ENCODE data around the gene PC. TPM values are rescaled to one million over a fixed set of nuclear protein-coding genes. Genes with fewer than 3 reads are reported as not detected.

Gene PC
- total RNA-seq, 4 donors from 2014 or later: 13.1 to 67.6 (median 32.1) TPM

- Histone ChIP-seq H3K36me3 (no peaks in the 10 kb centered on the region), H3K9me3 (no peaks in the 10 kb centered on the region), H3K27me3 (no peaks in the 10 kb centered on the region), H3K4me1 (no peaks in the 10 kb centered on the region), H3K4me3 (no peak overlapping the region), H3K27ac (no peak overlapping the region)
- intact Hi-C loops (cut with DNase I; ENCODE audit: low total_unique reads) (no loop called here), in situ Hi-C loops (cut with MboI; ENCODE audit: low sequenced_read_pairs in 4 of 4) (no loop called here)
- ATAC-seq (no peak), DNase-seq (no peak)
- no peak for TF ChIP-seq CTCF (IDR thresholded peaks at IDR 0.05 in 4 of 5, conservative IDR thresholded peaks at IDR 0.05 in 1 of 5)
- TF ChIP-seq POLR2A (IDR thresholded peaks at IDR 0.05): no peak
Measured at GRCh38 chr11:66862559-66863037, 95.6 kb downstream of the PC start.

GRCh38 chr11:66861774-66862558, 96.2 kb downstream of the PC start:
- no peak overlapping the region for H3K27ac ChIP-seq
- no peak overlapping the region for H3K4me3 ChIP-seq
- intact Hi-C loops (cut with DNase I; ENCODE audit: low total_unique reads) (no loop called here), in situ Hi-C loops (cut with MboI; ENCODE audit: low sequenced_read_pairs in 4 of 4) (no loop called here)
- no peak for DNase-seq
- H3K27me3 ChIP-seq: no peaks in the 10 kb centered on the region
- TF ChIP-seq CTCF (IDR thresholded peaks at IDR 0.05 in 4 of 5, conservative IDR thresholded peaks at IDR 0.05 in 1 of 5): no peak
- TF ChIP-seq POLR2A (IDR thresholded peaks at IDR 0.05): no peak
- no peaks in the 10 kb centered on the region for H3K36me3 ChIP-seq
- no peaks in the 10 kb centered on the region for H3K4me1 ChIP-seq
- ATAC-seq: no peak
- H3K9me3 ChIP-seq: no peaks in the 10 kb centered on the region

GRCh38 chr11:66861038-66861773, 97.0 kb downstream of the PC start:
- ATAC-seq: no peak
- in situ Hi-C loops (cut with MboI; ENCODE audit: low sequenced_read_pairs in 4 of 4): no loop called here
- H3K36me3 ChIP-seq: no peaks in the 10 kb centered on the region

GRCh38 chr11:66860449-66860831, 97.7 kb downstream of the PC start:
- Histone ChIP-seq H3K4me1 (peaks cover 4 to 5% of the 10 kb centered on the region in 2 donors), H3K27ac (no peak overlapping the region), H3K27me3 (no peaks in the 10 kb centered on the region), H3K9me3 (no peaks in the 10 kb centered on the region), H3K36me3 (no peaks in the 10 kb centered on the region), H3K4me3 (no peak overlapping the region)
- no peak for TF ChIP-seq POLR2A (IDR thresholded peaks at IDR 0.05)
- no peak for TF ChIP-seq CTCF (IDR thresholded peaks at IDR 0.05 in 4 of 5, conservative IDR thresholded peaks at IDR 0.05 in 1 of 5)
- ATAC-seq (no peak), DNase-seq (no peak)
- in situ Hi-C loops (cut with MboI; ENCODE audit: low sequenced_read_pairs in 4 of 4): no loop called here
- intact Hi-C loops (cut with DNase I; ENCODE audit: low total_unique reads): no loop called here

More at GRCh38 chr11:66861038-66861773, 97.0 kb downstream of the PC start:
- intact Hi-C loops (cut with DNase I; ENCODE audit: low total_unique reads): no loop called here
- Histone ChIP-seq H3K4me3 (no peak overlapping the region), H3K4me1 (no peaks in the 10 kb centered on the region), H3K27ac (no peak overlapping the region), H3K27me3 (no peaks in the 10 kb centered on the region), H3K9me3 (no peaks in the 10 kb centered on the region)
- DNase-seq: no peak
- no peak for TF ChIP-seq CTCF (IDR thresholded peaks at IDR 0.05 in 4 of 5, conservative IDR thresholded peaks at IDR 0.05 in 1 of 5)
- no peak for TF ChIP-seq POLR2A (IDR thresholded peaks at IDR 0.05)

All from gastrocnemius medialis (tissue), 4 donors.